ENCODE data around the gene SGMS1. TPM values are rescaled to one million over a fixed set of nuclear protein-coding genes. Genes with fewer than 3 reads are reported as not detected.
A peak's percentile ranks its signal among the peaks of the same experiment; 100 is the strongest.

SGMS1 gene
- total RNA-seq, 5 donors from 2014 or later (not counting 1 experiment from before 2014, with no cell fraction given): 28.4 to 39.7 (median 32.6) TPM

- ATAC-seq (replicated peaks in 1 of 4) (no peak), DNase-seq (no peak)
- Histone ChIP-seq H3K27ac (ENCODE audit: low read length) (no peak overlapping the region), H3K36me3 (ENCODE audit: control insufficient read depth in 2 of 2, extremely low read depth in 1 of 2, insufficient read depth in 1 of 2, low read length in 1 of 2) (no peaks in the 10 kb centered on the region), H3K4me1 (ENCODE audit: control insufficient read depth in 1 of 2, extremely low read depth in 1 of 2, insufficient read depth in 2 of 2, low read length in 2 of 2) (no peaks in the 10 kb centered on the region), H3K9me3 (no peaks in the 10 kb centered on the region), H3K27me3 (replicated peaks in 1 of 2; ENCODE audit: control insufficient read depth in 2 of 2, extremely low read depth in 1 of 2, insufficient read depth in 2 of 2, low read length in 1 of 2) (no peaks in the 10 kb centered on the region), H3K4me3 (ENCODE audit: control insufficient read depth in 1 of 2, extremely low read depth in 1 of 2, low read length in 1 of 2) (no peak overlapping the region)
- H3K4me3 Mint-ChIP-seq: no peak overlapping the region
- H3K4me1 Mint-ChIP-seq: peaks cover 41 to 46% (median 46%) of the 10 kb centered on the region in 3 donors
- H3K9me3 Mint-ChIP-seq: no peaks in the 10 kb centered on the region
- ChIA-PET CTCF (no interaction called here), POLR2A (interaction anchor here in 1 of 2 donors (0.9 kb wide), 1 partner anchor 86 kb away, joined by 3 read pairs; no protein-coding TSS in a partner anchor)
- WGBS (ENCODE audit: insufficient coverage): no CpG with 5 or more reads among the region's 2 CpGs
- H3K27ac Mint-ChIP-seq: no peak overlapping the region
- H3K27me3 Mint-ChIP-seq: no peaks in the 10 kb centered on the region
- H3K36me3 Mint-ChIP-seq: peaks cover 33% of the 10 kb centered on the region
Measured at GRCh38 chr10:50334273-50334672, 289.5 kb downstream of the SGMS1 start.

GRCh38 chr10:50333872-50334271, 289.9 kb downstream of the SGMS1 start:
- no peak overlapping the region for H3K27ac Mint-ChIP-seq
- Histone ChIP-seq H3K9me3 (no peaks in the 10 kb centered on the region), H3K4me1 (ENCODE audit: control insufficient read depth in 1 of 2, extremely low read depth in 1 of 2, insufficient read depth in 2 of 2, low read length in 2 of 2) (no peaks in the 10 kb centered on the region), H3K4me3 (ENCODE audit: control insufficient read depth in 1 of 2, extremely low read depth in 1 of 2, low read length in 1 of 2) (no peak overlapping the region), H3K27ac (ENCODE audit: low read length) (no peak overlapping the region), H3K27me3 (replicated peaks in 1 of 2; ENCODE audit: control insufficient read depth in 2 of 2, extremely low read depth in 1 of 2, insufficient read depth in 2 of 2, low read length in 1 of 2) (no peaks in the 10 kb centered on the region), H3K36me3 (ENCODE audit: control insufficient read depth in 2 of 2, extremely low read depth in 1 of 2, insufficient read depth in 1 of 2, low read length in 1 of 2) (no peaks in the 10 kb centered on the region)
- no peaks in the 10 kb centered on the region for H3K9me3 Mint-ChIP-seq
- no peak for ATAC-seq (replicated peaks in 1 of 4)
- peaks cover 30% of the 10 kb centered on the region for H3K36me3 Mint-ChIP-seq
- no peak overlapping the region for H3K4me3 Mint-ChIP-seq
- no peaks in the 10 kb centered on the region for H3K27me3 Mint-ChIP-seq
- ChIA-PET POLR2A (interaction anchor here in 1 of 2 donors (0.9 kb wide), 1 partner anchor 86 kb away, joined by 3 read pairs; no protein-coding TSS in a partner anchor), CTCF (no interaction called here)
- DNase-seq: no peak
- peaks cover 41 to 43% (median 42%) of the 10 kb centered on the region in 3 donors for H3K4me1 Mint-ChIP-seq

- no peak overlapping the region for H3K4me3 ChIP-seq (ENCODE audit: control insufficient read depth in 1 of 2, extremely low read depth in 1 of 2, low read length in 1 of 2)
- no peaks in the 10 kb centered on the region for H3K9me3 Mint-ChIP-seq
- no peaks in the 10 kb centered on the region for H3K4me1 ChIP-seq (ENCODE audit: control insufficient read depth in 1 of 2, extremely low read depth in 1 of 2, insufficient read depth in 2 of 2, low read length in 2 of 2)
- no peak for ATAC-seq (replicated peaks in 1 of 4)
- POLR2A ChIA-PET: no interaction called here
- no peak overlapping the region for H3K27ac ChIP-seq (ENCODE audit: low read length)
- peaks cover 35 to 39% (median 35%) of the 10 kb centered on the region in 3 donors for H3K4me1 Mint-ChIP-seq
- no peaks in the 10 kb centered on the region for H3K27me3 Mint-ChIP-seq
- no peaks in the 10 kb centered on the region for H3K9me3 ChIP-seq
- no peak overlapping the region for H3K27ac Mint-ChIP-seq
- peaks cover 24% of the 10 kb centered on the region for H3K36me3 Mint-ChIP-seq
- no peak overlapping the region for H3K4me3 Mint-ChIP-seq
- WGBS (ENCODE audit: insufficient coverage): 100% methylated on average over 3 of the region's 3 CpGs
- no peaks in the 10 kb centered on the region for H3K27me3 ChIP-seq (replicated peaks in 1 of 2; ENCODE audit: control insufficient read depth in 2 of 2, extremely low read depth in 1 of 2, insufficient read depth in 2 of 2, low read length in 1 of 2)
- H3K36me3 ChIP-seq (ENCODE audit: control insufficient read depth in 2 of 2, extremely low read depth in 1 of 2, insufficient read depth in 1 of 2, low read length in 1 of 2): no peaks in the 10 kb centered on the region
- no peak for DNase-seq
- CTCF ChIA-PET: no interaction called here
Measured at GRCh38 chr10:50332108-50332842, 291.5 kb downstream of the SGMS1 start.

GRCh38 chr10:50331486-50331885, 292.3 kb downstream of the SGMS1 start:
- Mint-ChIP-seq H3K27me3 (no peaks in the 10 kb centered on the region), H3K4me1 (peaks cover 30 to 43% (median 31%) of the 10 kb centered on the region in 3 donors), H3K36me3 (peaks cover 30% of the 10 kb centered on the region), H3K4me3 (no peak overlapping the region), H3K9me3 (no peaks in the 10 kb centered on the region), H3K27ac (no peak overlapping the region)
- H3K4me1 ChIP-seq (ENCODE audit: control insufficient read depth in 1 of 2, extremely low read depth in 1 of 2, insufficient read depth in 2 of 2, low read length in 2 of 2): no peaks in the 10 kb centered on the region
- 100% methylated on average over 1 of the region's 2 CpGs for WGBS (ENCODE audit: insufficient coverage)
- DNase-seq (no peak), ATAC-seq (replicated peaks in 1 of 4) (no peak)
- H3K27me3 ChIP-seq (replicated peaks in 1 of 2; ENCODE audit: control insufficient read depth in 2 of 2, extremely low read depth in 1 of 2, insufficient read depth in 2 of 2, low read length in 1 of 2): no peaks in the 10 kb centered on the region
- no peak overlapping the region for H3K4me3 ChIP-seq (ENCODE audit: control insufficient read depth in 1 of 2, extremely low read depth in 1 of 2, low read length in 1 of 2)
- H3K36me3 ChIP-seq (ENCODE audit: control insufficient read depth in 2 of 2, extremely low read depth in 1 of 2, insufficient read depth in 1 of 2, low read length in 1 of 2): no peaks in the 10 kb centered on the region
- ChIA-PET CTCF (interaction anchor here (0.6 to 0.7 kb wide), 2 partner anchors 14 to 43 kb away, joined by 3 to 4 read pairs; no protein-coding TSS in a partner anchor), POLR2A (no interaction called here)
- no peak overlapping the region for H3K27ac ChIP-seq (ENCODE audit: low read length)
- no peaks in the 10 kb centered on the region for H3K9me3 ChIP-seq

- ATAC-seq (replicated peaks in 1 of 4) (no peak), DNase-seq (no peak)
- Mint-ChIP-seq H3K27me3 (no peaks in the 10 kb centered on the region), H3K4me3 (peak overlapping the region in 1 of 3 donors; percentile 20), H3K4me1 (peaks cover 0 to 15% (median 8%) of the 10 kb centered on the region in 3 donors), H3K9me3 (no peaks in the 10 kb centered on the region), H3K27ac (no peak overlapping the region), H3K36me3 (peaks cover 42% of the 10 kb centered on the region)
- 100% methylated on average over 2 of the region's 13 CpGs for whole genome bisulfite sequencing (ENCODE audit: insufficient coverage)
- Histone ChIP-seq H3K36me3 (ENCODE audit: control insufficient read depth in 2 of 2, extremely low read depth in 1 of 2, insufficient read depth in 1 of 2, low read length in 1 of 2) (peaks cover 0 to 7% of the 10 kb centered on the region in 2 donors), H3K9me3 (no peaks in the 10 kb centered on the region), H3K4me3 (ENCODE audit: control insufficient read depth in 1 of 2, extremely low read depth in 1 of 2, low read length in 1 of 2) (no peak overlapping the region), H3K27me3 (replicated peaks in 1 of 2; ENCODE audit: control insufficient read depth in 2 of 2, extremely low read depth in 1 of 2, insufficient read depth in 2 of 2, low read length in 1 of 2) (no peaks in the 10 kb centered on the region), H3K27ac (ENCODE audit: low read length) (no peak overlapping the region), H3K4me1 (ENCODE audit: control insufficient read depth in 1 of 2, extremely low read depth in 1 of 2, insufficient read depth in 2 of 2, low read length in 2 of 2) (no peaks in the 10 kb centered on the region)
- ChIA-PET POLR2A (no interaction called here), CTCF (no interaction called here)
Measured at GRCh38 chr10:50326757-50327701, 296.7 kb downstream of the SGMS1 start.

GRCh38 chr10:50326172-50326555, 297.6 kb downstream of the SGMS1 start:
- H3K4me3 ChIP-seq (ENCODE audit: control insufficient read depth in 1 of 2, extremely low read depth in 1 of 2, low read length in 1 of 2): no peak overlapping the region
- ChIA-PET CTCF (interaction anchor here in 1 of 2 donors (0.8 kb wide), 1 partner anchor 15 kb away, joined by 3 read pairs; no protein-coding TSS in a partner anchor), POLR2A (interaction anchor here in 1 of 2 donors (0.7 kb wide), 1 partner anchor 10 kb away, joined by 4 read pairs; no protein-coding TSS in a partner anchor)
- ATAC-seq (replicated peaks in 1 of 4) (no peak), DNase-seq (no peak)
- H3K9me3 ChIP-seq: no peaks in the 10 kb centered on the region
- H3K36me3 ChIP-seq (ENCODE audit: control insufficient read depth in 2 of 2, extremely low read depth in 1 of 2, insufficient read depth in 1 of 2, low read length in 1 of 2): peaks cover 0 to 7% of the 10 kb centered on the region in 2 donors
- Mint-ChIP-seq H3K27me3 (no peaks in the 10 kb centered on the region), H3K27ac (no peak overlapping the region), H3K4me1 (peaks cover 0 to 20% (median 11%) of the 10 kb centered on the region in 3 donors), H3K4me3 (no peak overlapping the region), H3K36me3 (peaks cover 51% of the 10 kb centered on the region), H3K9me3 (no peaks in the 10 kb centered on the region)
- H3K27ac ChIP-seq (ENCODE audit: low read length): no peak overlapping the region
- H3K27me3 ChIP-seq (replicated peaks in 1 of 2; ENCODE audit: control insufficient read depth in 2 of 2, extremely low read depth in 1 of 2, insufficient read depth in 2 of 2, low read length in 1 of 2): no peaks in the 10 kb centered on the region
- no peaks in the 10 kb centered on the region for H3K4me1 ChIP-seq (ENCODE audit: control insufficient read depth in 1 of 2, extremely low read depth in 1 of 2, insufficient read depth in 2 of 2, low read length in 2 of 2)
